H1 (cell line): ENCODE results near the gene KCNA5. TPM values are rescaled to one million over a fixed set of nuclear protein-coding genes. Genes with fewer than 3 reads are reported as not detected.

ENCODE experiments used
- CTCF ChIA-PET: fragments of 300-600 bp; sonication (Branson Sonifier 250); formaldehyde crosslinking; loops from one replicate; lab custom pipeline; 2021; ENCODE audit not compliant: partially characterized antibody; lab: Charles Lee
- POLR2A ChIA-PET: fragments of 300-600 bp; sonication (Branson Sonifier 250); formaldehyde crosslinking; loops from one replicate; lab custom pipeline; 2021; ENCODE audit warnings: inconsistent platforms; ENCODE audit not compliant: partially characterized antibody; lab: Charles Lee
- DNase-seq, 2 experiments: peaks; one replicate each; pipeline versions ENCODE4 v3.0.0 to v3.0.0-alpha.2; 2010 to 2022; ENCODE audit warnings: low spot score in 2 of 2, low read depth in 1 of 2, mixed read lengths in 1 of 2
- FAIRE-seq: peaks from 2 replicates; lab custom pipeline; 2011; peaks lifted over from hg19 to GRCh38; lab: Jason Lieb, UNC
- H2AFZ ChIP-seq: 2 replicates; pipeline ENCODE4 v1.8.1; 2012; ENCODE audit warnings: low read length, inconsistent platforms
- H2AK5ac ChIP-seq: 2 replicates; pipeline ENCODE4 v1.6.1; 2013; ENCODE audit warnings: low read depth, low read length
- H2BK120ac ChIP-seq: replicated peaks from 2 replicates; pipeline ENCODE3; 2013; ENCODE audit warnings: low read depth, low read length, inconsistent platforms
- H2BK12ac ChIP-seq: 2 replicates; pipeline ENCODE4 v1.6.1; 2013; ENCODE audit warnings: low read depth, low read length
- H2BK15ac ChIP-seq: 2 replicates; pipeline ENCODE4 v1.6.1; 2013; ENCODE audit warnings: low read length
- H2BK20ac ChIP-seq: 2 replicates; pipeline ENCODE4 v1.6.1; 2013; ENCODE audit warnings: low read length
- H2BK5ac ChIP-seq: 2 replicates; pipeline ENCODE4 v1.6.1; 2013; ENCODE audit warnings: low read depth, low read length
- H3K14ac ChIP-seq: 2 replicates; pipeline ENCODE4 v1.6.1; 2013; ENCODE audit warnings: inconsistent platforms; ENCODE audit not compliant: insufficient read length
- H3K18ac ChIP-seq: 2 replicates; pipeline ENCODE4 v1.6.1; 2013; ENCODE audit warnings: low read length; ENCODE audit errors: extremely low read depth
- H3K23ac ChIP-seq: 2 replicates; pipeline ENCODE4 v1.6.1; 2013; ENCODE audit warnings: inconsistent platforms; ENCODE audit not compliant: insufficient read length
- H3K23me2 ChIP-seq: 2 replicates; pipeline ENCODE4 v1.6.1; 2013; ENCODE audit warnings: low read depth, low read length
- H3K27ac ChIP-seq: 2 replicates; pipeline ENCODE4 v1.6.1; 2011; ENCODE audit warnings: low read depth, low read length, inconsistent platforms
- H3K27me3 ChIP-seq, 4 experiments: replicated peaks in 1 of 4; 1 replicate in 1 of 4; 2 replicates in 3 of 4; pipeline versions ENCODE4 v1.6.1 to v1.8.1; 2011 to 2013; ENCODE audit warnings: low read length in 3 of 4, mild to moderate bottlenecking in 3 of 4, inconsistent platforms in 2 of 4, mixed read lengths in 2 of 4, moderate library complexity in 1 of 4; ENCODE audit not compliant: control insufficient read depth in 3 of 4, insufficient read depth in 3 of 4; ENCODE audit errors: extremely low read depth in 1 of 4
- H3K36me3 ChIP-seq, 4 experiments: 2 replicates each; pipeline versions ENCODE4 v1.6.1 to v1.8.1; 2011 to 2013; ENCODE audit warnings: mild to moderate bottlenecking in 4 of 4, low read length in 3 of 4, moderate library complexity in 2 of 4, control low read depth in 1 of 4, inconsistent platforms in 1 of 4; ENCODE audit not compliant: insufficient read depth in 4 of 4, control insufficient read depth in 2 of 4
- H3K4ac ChIP-seq: replicated peaks from 2 replicates; pipeline ENCODE3; 2013; ENCODE audit warnings: low read length, low read depth, mixed read lengths, inconsistent platforms; ENCODE audit not compliant: insufficient read length
- H3K4me1 ChIP-seq, 4 experiments: replicated peaks in 1 of 4; 1 replicate in 1 of 4; 2 replicates in 3 of 4; pipeline versions ENCODE4 v1.6.1 to v1.8.1; 2011 to 2013; ENCODE audit warnings: low read length in 3 of 4, inconsistent platforms in 2 of 4, mixed read lengths in 1 of 4; ENCODE audit not compliant: insufficient read depth in 4 of 4, control insufficient read depth in 3 of 4
- H3K4me2 ChIP-seq, 2 experiments: 2 replicates each; pipeline versions ENCODE4 v1.6.1 to v1.8.1; 2011 to 2013; ENCODE audit warnings: low read depth in 2 of 2, low read length in 2 of 2, control low read depth in 1 of 2, inconsistent platforms in 1 of 2, mild to moderate bottlenecking in 1 of 2; ENCODE audit not compliant: insufficient read depth in 1 of 2
- H3K4me3 ChIP-seq, 4 experiments: fragments of 200-600, 300-600 bp in 1 of 4; sonication (generic), shearing (Covaris generic), sonication (Bioruptor Twin) in 1 of 4; 2 replicates each; pipeline versions ENCODE4 v1.5.1 to v1.8.1; 2011 to 2016; ENCODE audit warnings: low read length in 4 of 4, low read depth in 3 of 4, control low read depth in 2 of 4, inconsistent platforms in 2 of 4, mild to moderate bottlenecking in 2 of 4, mixed read lengths in 1 of 4, moderate library complexity in 1 of 4; ENCODE audit not compliant: insufficient read depth in 2 of 4; ENCODE audit errors: extremely low read depth in 1 of 4
- H3K56ac ChIP-seq: replicated peaks from 2 replicates; pipeline ENCODE3; 2013; ENCODE audit warnings: low read depth, mild to moderate bottlenecking, mixed read lengths, low read length, inconsistent platforms; ENCODE audit not compliant: insufficient read length
- H3K79me1 ChIP-seq: 2 replicates; pipeline ENCODE4 v1.6.1; 2013; ENCODE audit warnings: low read depth, low read length, control low read depth
- H3K79me2 ChIP-seq, 2 experiments: 2 replicates each; pipeline versions ENCODE4 v1.6.1 to v1.8.1; 2012 to 2013; ENCODE audit warnings: low read length in 2 of 2, mild to moderate bottlenecking in 2 of 2, inconsistent platforms in 1 of 2; ENCODE audit not compliant: insufficient read depth in 2 of 2, control insufficient read depth in 1 of 2
- H3K9ac ChIP-seq, 4 experiments: replicated peaks in 1 of 4; 1 replicate in 1 of 4; 2 replicates in 3 of 4; pipeline versions ENCODE4 v1.6.1 to v1.8.1; 2011 to 2013; ENCODE audit warnings: low read depth in 3 of 4, low read length in 3 of 4, control low read depth in 2 of 4, mild to moderate bottlenecking in 2 of 4, moderate library complexity in 2 of 4, inconsistent platforms in 1 of 4; ENCODE audit errors: extremely low read depth in 1 of 4
- H3K9me3 ChIP-seq, 2 experiments: 2 replicates each; pipeline versions ENCODE4 v1.6.1 to v1.8.1; 2012 to 2013; ENCODE audit warnings: mild to moderate bottlenecking in 2 of 2, moderate library complexity in 2 of 2, control low read depth in 1 of 2, inconsistent platforms in 1 of 2, low read depth in 1 of 2, low read length in 1 of 2, mixed read lengths in 1 of 2; ENCODE audit not compliant: insufficient read depth in 2 of 2
- H4K20me1 ChIP-seq, 2 experiments: replicated peaks in 1 of 2; 2 replicates each; pipeline versions ENCODE3 to v1.8.1; 2011 to 2013; ENCODE audit warnings: inconsistent platforms in 2 of 2, low read length in 2 of 2, mild to moderate bottlenecking in 1 of 2; ENCODE audit not compliant: insufficient read depth in 2 of 2, control insufficient read depth in 1 of 2
- H4K5ac ChIP-seq: 2 replicates; pipeline ENCODE4 v1.6.1; 2013; ENCODE audit warnings: low read length, low read depth, mixed read lengths, inconsistent platforms; ENCODE audit not compliant: insufficient read length
- H4K8ac ChIP-seq: 2 replicates; pipeline ENCODE4 v1.8.0; 2013; ENCODE audit warnings: mild to moderate bottlenecking, moderate library complexity, low read length, inconsistent platforms; ENCODE audit not compliant: insufficient read depth; ENCODE audit errors: extremely low read depth
- H4K91ac ChIP-seq: replicated peaks from 2 replicates; pipeline ENCODE3; 2013; ENCODE audit warnings: low read length, mixed read lengths, inconsistent platforms; ENCODE audit not compliant: insufficient read length
- ATF3 ChIP-seq: IDR thresholded peaks from 2 replicates; pipeline ENCODE4 v1.6.1; 2011; ENCODE audit warnings: low read depth, mild to moderate bottlenecking, low read length; ENCODE audit not compliant: insufficient read depth
- BCL11A ChIP-seq, 2 experiments: IDR thresholded peaks; one replicate each; pipeline ENCODE4 v1.6.1; 2011; ENCODE audit warnings: low read depth in 2 of 2, low read length in 2 of 2, mild to moderate bottlenecking in 2 of 2
- BRCA1 ChIP-seq: IDR thresholded peaks from 2 replicates; pipeline ENCODE4 v1.6.1; 2012; ENCODE audit warnings: low read depth, low read length, improper control_type of control experiment
- CHD1 ChIP-seq: IDR thresholded peaks from 2 replicates; pipeline ENCODE4 v1.6.1; 2012; ENCODE audit warnings: low read depth, low read length, improper control_type of control experiment
- CREB1 ChIP-seq: IDR thresholded peaks from 2 replicates; pipeline ENCODE4 v1.6.1; 2012; ENCODE audit warnings: inconsistent platforms
- EZH2 ChIP-seq: fragments of 200-600 bp; sonication (generic); IDR thresholded peaks from 2 replicates; pipeline ENCODE4 v1.7.1; 2012; ENCODE audit warnings: low read depth, mild to moderate bottlenecking, moderate library complexity, low read length, inconsistent platforms; ENCODE audit not compliant: severe bottlenecking
- FOSL1 ChIP-seq: IDR thresholded peaks from 2 replicates; pipeline ENCODE4 v1.6.1; 2011; ENCODE audit warnings: mild to moderate bottlenecking, low read depth, low read length, moderate library complexity; ENCODE audit not compliant: insufficient read depth
- JUND ChIP-seq: IDR thresholded peaks from 2 replicates; pipeline ENCODE4 v1.6.1; 2011; ENCODE audit warnings: mild to moderate bottlenecking, improper control_type of control experiment, low read length
- POLR2AphosphoS5 ChIP-seq: IDR thresholded peaks from 2 replicates; pipeline ENCODE4 v1.6.1; 2011; ENCODE audit warnings: low read depth, low read length
- SAP30 ChIP-seq: fragments of 300-600 bp; sonication (generic); IDR thresholded peaks from 2 replicates; pipeline ENCODE4 v1.7.1; 2012; ENCODE audit warnings: low read length, moderate library complexity, mild to moderate bottlenecking, inconsistent platforms; ENCODE audit not compliant: insufficient read depth, insufficient replicate concordance
- SP1 ChIP-seq: IDR thresholded peaks from 2 replicates; pipeline ENCODE4 v1.6.1; 2011; ENCODE audit warnings: low read depth, low read length
- SRF ChIP-seq: IDR thresholded peaks from 2 replicates; pipeline ENCODE4 v1.6.1; 2011; ENCODE audit warnings: mild to moderate bottlenecking, low read depth, low read length, moderate library complexity
- SUZ12 ChIP-seq: fragments of 200-600 bp; sonication (generic); IDR thresholded peaks from 2 replicates; pipeline ENCODE4 v1.6.1; 2012; ENCODE audit warnings: mild to moderate bottlenecking, inconsistent platforms, low read length, moderate library complexity, mixed read lengths
- TBP ChIP-seq: IDR thresholded peaks from 2 replicates; pipeline ENCODE4 v1.6.1; 2011; ENCODE audit warnings: low read depth, low read length, improper control_type of control experiment
- WGBS, 2 experiments: shearing (Covaris generic) in 1 of 2; methylation state at CpG; one replicate each; pipeline versions ENCODE4 v1.1.6 to v1.1.7; 2013 to 2015; ENCODE audit warnings: low lambda C conversion rate in 2 of 2, mixed read lengths in 2 of 2, inconsistent platforms in 1 of 2, low coverage in 1 of 2, missing lambda C conversion rate in 1 of 2; ENCODE audit not compliant: insufficient replicate concordance in 2 of 2, insufficient coverage in 1 of 2, insufficient read length in 1 of 2; ENCODE audit errors: extremely low coverage in 1 of 2, missing lambda C conversion rate in 1 of 2; 5-methylcytosine and 5-hydroxymethylcytosine counted together
- polyA plus RNA-seq, 7 experiments: library from polyadenylated mRNA; depleted of rRNA in 3 of 7; stranded (reverse) in 5 of 7; unstranded in 2 of 7; fragments of >200 nt in 5 of 7; fragments of 200-250 nt in 2 of 7; gene quantifications; 1 replicate in 5 of 7; 2 replicates in 1 of 7; 4 replicates in 1 of 7; pipeline versions ENCODE4 v1.2.1 to v1.2.3, GENCODE V29; 2011 to 2013; ENCODE audit warnings: missing spikeins in 2 of 7, mixed read lengths in 2 of 7
- total RNA-seq: library from RNA; stranded (reverse); fragmentation: NEBNext Ultra II Directional; extraction: Animal tissue kit (Norgen Biotek cat#: 25700); gene quantifications from 2 replicates; pipeline ENCODE4 v1.2.1, GENCODE V29; 2021

KCNA5 gene
- total and polyA plus RNA-seq, 2 of the 8 experiments (the other 6 are each of a cell fraction or from before 2014, with no cell fraction given): 0.20 to 0.29 TPM

GRCh38 chr12:4997939-4998338 lies 45.7 kb upstream of the KCNA5 start:
- Histone ChIP-seq H3K18ac (no peak overlapping the region), H3K23ac (no peak overlapping the region), H4K91ac (no peak overlapping the region), H3K4me2 (no peak overlapping the region), H3K79me1 (no peaks in the 10 kb centered on the region), H3K79me2 (no peaks in the 10 kb centered on the region), H3K36me3 (no peaks in the 10 kb centered on the region), H2BK20ac (no peak overlapping the region), H3K27me3 (no peaks in the 10 kb centered on the region; a peak in 1 of 7 replicates), H4K5ac (no peak overlapping the region), H3K27ac (no peak overlapping the region), H3K4ac (no peak overlapping the region), H2BK15ac (no peak overlapping the region), H2AFZ (no peak overlapping the region), H4K8ac (no peak overlapping the region), H4K20me1 (no peaks in the 10 kb centered on the region), H3K4me1 (peaks cover 0 to 7% (median 0%) of the 10 kb centered on the region in 4 experiments; a peak in 1 of 7 replicates), H2BK5ac (no peak overlapping the region), H2AK5ac (no peak overlapping the region), H3K9ac (no peak overlapping the region), H3K9me3 (no peaks in the 10 kb centered on the region), H2BK120ac (no peak overlapping the region), H3K4me3 (no peak overlapping the region), H3K56ac (no peak overlapping the region), H2BK12ac (no peak overlapping the region), H3K14ac (no peak overlapping the region), H3K23me2 (no peaks in the 10 kb centered on the region)
- DNase-seq: no peak
- ChIA-PET POLR2A (no interaction called here), CTCF (interaction anchor here (0.6 to 11.3 kb wide), 4 partner anchors 66 to 157 kb away, joined by 3 to 97 read pairs (median 4); no protein-coding TSS in a partner anchor)
- WGBS, 2 experiments: 94% methylated on average over 7 of the region's 7 CpGs; no CpG with 5 or more reads in 1 of the 2 experiments
- no peak for FAIRE-seq
- TF ChIP-seq BCL11A (IDR thresholded peaks at IDR 0.05; ENCODE audit: low read depth in 2 of 2, low read length in 2 of 2) (no peak), ATF3 (no peak), EZH2 (no peak), JUND (no peak), CREB1 (no peak), CHD1 (no peak), TBP (no peak), SUZ12 (no peak), POLR2AphosphoS5 (no peak), SAP30 (no peak), SRF (no peak), BRCA1 (no peak), SP1 (no peak), FOSL1 (no peak)
